HG02852 (cell line): Measurements from ENCODE around the gene LY6G6F.

Experiments used
- ATAC-seq: cut with Tn5 transposase; IDR thresholded peaks from one replicate; pipeline ENCODE4 v1.9.1; 2021; ENCODE audit warnings: mild to moderate bottlenecking, moderate library complexity; ENCODE audit not compliant: unreplicated experiment

The LY6G6F gene

DNA sequence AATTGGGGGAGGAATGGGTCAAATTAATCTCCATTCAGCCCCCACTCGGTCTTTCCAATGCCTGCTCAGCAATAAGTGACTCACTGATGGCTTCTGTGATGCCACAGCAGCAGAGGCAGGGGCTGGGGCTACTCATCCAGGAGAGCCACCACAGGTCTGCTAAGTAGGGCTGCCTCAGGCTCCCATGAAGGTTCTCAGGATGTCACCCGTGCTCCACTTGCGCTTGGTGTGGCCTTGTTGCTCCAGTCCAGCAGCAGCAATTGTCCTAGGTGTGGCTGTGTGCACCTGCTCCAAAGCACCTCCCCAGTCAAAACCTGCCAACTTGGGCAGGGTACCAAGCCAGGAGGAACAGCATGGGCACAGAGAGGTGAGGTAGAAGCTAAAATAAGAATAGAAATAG is 15.5 kb downstream of the LY6G6F start:
- no peak for ATAC-seq

DNA sequence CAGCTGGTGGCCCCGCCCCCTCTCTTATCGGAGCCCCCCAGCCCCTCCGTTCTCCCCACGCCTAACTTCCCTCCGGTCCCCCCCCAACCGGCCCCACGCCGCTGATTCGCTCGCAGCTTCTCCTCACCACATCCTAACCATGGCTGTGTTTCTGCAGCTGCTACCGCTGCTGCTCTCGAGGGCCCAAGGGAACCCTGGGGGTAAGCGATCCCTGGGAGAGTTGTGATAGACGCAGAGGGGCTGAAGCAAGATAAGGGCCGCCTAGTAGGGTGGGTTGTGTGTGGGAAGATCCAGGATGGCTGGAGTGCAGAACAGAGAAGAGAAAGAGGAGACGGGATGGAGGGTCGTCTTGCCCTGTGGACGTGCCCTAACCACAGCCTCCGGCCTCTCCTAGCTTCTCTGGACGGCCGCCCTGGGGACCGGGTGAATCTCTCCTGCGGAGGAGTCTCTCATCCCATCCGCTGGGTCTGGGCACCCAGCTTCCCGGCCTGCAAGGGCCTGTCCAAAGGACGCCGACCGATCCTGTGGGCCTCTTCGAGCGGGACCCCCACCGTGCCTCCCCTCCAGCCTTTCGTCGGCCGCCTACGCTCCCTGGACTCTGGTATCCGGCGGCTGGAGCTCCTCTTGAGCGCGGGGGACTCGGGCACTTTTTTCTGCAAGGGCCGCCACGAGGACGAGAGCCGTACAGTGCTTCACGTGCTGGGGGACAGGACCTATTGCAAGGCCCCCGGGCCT is 16.7 kb downstream of the LY6G6F start, which contains the start of gene MPIG6B:
Gene MPIG6B (plus strand): TSS at position 129 of the 735 bp plus-strand sequence. CDS start 11 bp downstream, at position 140.
- no peak for ATAC-seq

DNA sequence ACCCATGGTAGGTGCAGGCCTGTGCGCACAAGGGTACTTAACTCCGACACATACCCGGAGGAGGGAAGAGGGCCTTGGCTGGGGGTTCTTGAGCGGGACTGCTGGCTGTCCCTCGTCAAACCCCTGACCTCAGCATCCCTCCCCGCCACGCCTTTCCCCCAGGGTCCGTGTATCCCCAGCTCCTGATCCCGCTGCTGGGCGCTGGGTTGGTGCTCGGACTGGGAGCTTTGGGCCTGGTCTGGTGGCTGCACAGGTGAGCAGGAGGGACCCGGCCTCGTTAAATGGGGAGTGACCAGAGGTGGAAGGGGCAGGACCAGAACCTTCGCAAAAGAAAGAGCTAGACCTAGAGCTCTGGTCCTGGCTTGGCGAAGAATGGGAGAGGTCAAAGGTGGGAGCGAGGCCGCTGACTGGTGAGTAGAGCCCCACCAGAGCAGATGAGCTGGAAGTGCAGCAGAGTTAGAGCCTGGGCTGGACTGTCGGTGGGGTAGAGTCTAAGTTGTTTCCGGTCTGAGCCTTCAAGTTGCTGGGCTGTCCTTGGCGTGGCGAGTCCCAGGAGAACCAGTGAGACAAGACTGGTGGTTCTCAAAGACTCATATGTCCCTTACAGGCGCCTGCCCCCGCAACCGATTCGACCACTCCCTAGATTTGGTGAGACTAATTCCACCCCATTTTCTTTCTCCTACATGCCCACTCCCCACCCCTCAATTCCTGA is 17.5 kb downstream of the LY6G6F start:
- ATAC-seq: no peak

DNA sequence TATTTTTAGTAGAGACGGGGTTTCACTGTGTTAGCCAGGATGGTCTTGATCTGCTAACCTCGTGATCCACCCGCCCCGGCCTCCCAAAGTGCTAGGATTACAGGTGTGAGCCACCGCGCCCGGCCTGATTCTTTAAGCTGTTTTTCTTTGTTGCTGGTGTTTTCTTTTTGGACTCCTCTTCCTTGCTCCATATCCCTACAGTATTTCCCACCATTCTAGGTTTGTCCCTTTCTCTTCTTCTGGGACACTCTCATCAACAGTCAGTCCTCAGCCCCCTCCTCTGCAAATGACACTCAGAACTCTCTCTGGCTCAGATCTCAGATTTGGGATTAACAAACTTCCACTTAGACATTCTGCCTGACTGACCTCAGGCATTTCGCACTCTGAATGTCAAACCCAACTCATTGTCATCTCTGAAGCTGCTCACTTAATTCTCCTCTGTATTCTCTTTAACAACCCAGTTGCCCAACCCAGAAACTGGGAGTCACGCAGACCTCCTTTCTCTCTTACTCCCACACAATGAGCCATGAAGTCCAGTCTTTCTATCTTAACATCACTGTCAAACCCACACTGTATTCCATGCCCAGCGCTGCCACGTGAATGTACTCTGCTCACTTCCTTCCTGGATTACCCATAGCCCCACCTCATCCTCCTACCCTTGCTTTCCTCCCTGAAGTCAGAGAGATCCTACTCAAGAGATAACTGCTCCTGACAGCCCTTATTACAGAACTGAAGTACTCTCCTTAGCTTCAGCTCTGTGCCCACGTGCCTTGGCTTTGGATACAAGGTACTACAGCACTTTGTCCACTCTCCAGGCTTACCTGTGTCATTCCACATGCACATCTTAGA is 19.1 kb downstream of the LY6G6F start:
- no peak for ATAC-seq

DNA sequence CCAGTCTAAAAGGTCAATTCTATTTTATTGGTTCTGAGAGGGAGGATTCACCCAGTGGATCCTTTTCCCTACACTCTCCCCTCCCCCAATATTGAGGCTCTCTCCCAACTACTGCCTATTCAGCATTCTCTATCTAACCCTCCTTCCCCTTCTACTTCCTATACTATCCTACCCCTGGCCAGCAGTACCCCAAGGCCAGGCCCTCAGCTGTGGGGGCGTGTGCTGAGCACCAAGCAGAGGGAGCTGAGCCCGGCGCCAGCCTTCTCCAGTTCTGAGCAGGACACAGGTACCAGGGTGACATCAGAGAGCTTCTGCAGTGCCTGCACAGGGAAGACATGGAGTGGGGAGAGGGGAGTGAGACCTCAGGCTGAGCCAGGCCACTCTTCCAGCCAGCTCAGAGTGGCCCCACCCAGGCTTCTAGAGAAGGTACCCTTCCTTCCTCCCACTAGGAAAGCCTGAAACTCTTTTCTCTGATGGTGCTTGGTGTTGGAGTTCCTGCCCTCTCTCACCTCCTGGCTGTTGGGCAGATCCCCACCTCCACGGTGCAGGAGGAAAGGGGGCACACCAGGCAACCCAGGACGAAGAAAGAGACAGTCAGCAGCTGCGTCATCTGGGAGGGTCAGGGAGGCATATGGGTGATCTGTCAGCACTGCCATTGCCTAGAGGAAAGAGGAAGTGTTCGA is 20.5 kb downstream of the LY6G6F start:
- ATAC-seq: peak; percentile 56

DNA sequence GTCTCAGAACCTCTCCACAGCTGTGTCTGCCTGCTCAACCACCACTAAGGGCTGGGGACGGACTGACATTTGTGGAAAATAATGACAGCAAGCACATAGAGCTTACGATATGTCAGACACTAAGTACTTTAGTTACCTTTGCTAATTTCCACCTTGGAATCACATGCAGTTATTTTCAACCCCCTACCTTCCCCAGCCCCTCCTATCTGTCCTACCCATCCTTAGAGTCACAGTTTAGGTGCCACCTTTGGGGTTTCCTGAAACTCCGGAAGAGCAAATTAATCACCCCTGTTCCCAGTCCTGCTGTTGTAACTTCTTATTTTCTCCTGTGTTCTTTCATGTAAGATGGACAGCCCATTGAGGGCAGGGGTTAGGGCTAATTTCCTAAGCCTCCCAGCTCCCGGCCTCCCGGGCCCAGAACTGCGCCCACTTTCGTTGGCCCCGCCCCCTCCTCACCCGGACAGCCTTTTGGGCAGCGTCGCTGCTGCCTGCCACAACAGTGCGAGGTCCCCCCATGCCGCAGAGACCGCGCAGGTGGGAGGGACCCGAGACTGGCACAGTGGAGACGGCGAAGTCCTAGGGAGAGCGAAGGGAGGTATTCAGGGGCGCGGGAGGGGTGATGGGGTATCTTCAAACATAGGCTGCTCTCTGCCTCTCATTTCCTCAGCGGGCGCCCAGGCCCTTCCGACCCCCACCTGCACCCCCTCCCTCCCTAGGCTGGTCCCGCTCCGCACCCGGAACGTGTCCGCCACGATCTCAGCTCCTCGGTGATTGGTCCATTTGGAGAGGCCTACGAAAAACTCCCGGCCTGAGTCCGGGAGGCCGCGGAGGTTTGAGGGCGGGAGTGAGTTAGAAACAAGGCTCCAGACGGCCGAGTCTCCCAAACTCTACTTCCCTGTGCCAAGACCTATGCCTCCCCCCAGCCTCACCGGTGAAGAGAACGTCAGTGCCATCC is 21.3 kb downstream of the LY6G6F start:
- no peak for ATAC-seq

DNA sequence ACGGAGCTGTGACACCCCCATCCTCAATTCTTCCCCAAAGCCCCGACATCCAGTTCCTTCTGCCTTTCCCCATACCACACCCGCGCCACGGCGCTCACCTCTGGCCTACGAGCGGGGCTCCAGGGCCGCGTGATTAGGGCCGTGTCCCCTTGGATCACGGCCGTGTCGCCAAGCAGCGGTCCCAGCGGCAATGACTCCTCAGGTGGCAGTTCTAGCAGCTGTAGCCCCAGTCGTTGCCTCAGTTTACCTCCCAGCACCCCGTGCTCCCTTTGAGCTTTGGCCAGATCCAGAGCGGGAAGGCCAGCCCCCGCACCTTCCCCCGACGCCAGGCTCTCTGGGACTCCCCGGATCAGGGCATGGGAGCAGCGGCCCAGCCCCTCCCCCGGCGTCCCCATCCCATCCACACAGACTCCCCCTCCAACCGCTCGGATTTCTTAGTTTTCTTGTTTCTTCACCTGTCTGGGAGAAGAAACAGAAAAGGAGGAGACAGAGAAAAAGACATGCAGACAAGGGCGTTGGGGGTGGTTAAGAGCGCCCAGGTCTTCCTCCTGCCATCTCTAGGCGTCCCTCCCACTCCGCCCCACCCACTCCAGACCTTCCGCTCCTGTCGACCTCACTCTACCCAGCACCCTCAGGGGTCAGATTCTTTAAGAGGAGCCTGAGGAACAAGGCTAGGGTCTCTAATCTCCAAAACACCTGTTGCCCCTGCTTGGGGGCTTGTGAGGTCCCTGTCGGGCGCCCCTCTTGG is 22.3 kb downstream of the LY6G6F start, which contains the start of gene DDAH2:
Gene DDAH2 (minus strand): TSS at position 533 of the 748 bp plus-strand sequence. CDS start 138 bp downstream, at position 395.
- no peak for ATAC-seq

DNA sequence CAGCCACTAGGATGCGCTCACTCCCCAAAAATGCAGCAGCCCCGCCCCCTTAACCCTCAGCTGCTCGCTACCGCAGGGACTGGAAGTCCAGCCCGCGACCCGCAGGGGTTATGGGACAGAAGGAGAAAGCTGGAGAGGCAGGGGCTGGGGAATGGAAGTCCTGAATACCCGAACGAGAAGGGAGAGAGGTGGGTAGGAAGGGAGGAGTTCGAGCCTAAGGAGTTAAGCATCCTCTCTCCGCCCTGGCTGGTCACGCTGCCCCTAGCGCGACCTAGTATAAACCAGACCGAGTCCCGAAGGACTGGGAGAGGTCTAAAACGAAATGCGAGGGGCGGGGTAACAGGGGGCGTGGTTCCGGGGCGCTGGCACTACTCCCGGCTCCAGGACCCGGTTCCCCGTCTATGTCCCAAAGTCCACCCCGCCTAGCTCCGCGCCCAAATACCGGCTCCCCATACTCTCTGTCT is 22.9 kb downstream of the LY6G6F start:
- peak; percentile 53 for ATAC-seq

DNA sequence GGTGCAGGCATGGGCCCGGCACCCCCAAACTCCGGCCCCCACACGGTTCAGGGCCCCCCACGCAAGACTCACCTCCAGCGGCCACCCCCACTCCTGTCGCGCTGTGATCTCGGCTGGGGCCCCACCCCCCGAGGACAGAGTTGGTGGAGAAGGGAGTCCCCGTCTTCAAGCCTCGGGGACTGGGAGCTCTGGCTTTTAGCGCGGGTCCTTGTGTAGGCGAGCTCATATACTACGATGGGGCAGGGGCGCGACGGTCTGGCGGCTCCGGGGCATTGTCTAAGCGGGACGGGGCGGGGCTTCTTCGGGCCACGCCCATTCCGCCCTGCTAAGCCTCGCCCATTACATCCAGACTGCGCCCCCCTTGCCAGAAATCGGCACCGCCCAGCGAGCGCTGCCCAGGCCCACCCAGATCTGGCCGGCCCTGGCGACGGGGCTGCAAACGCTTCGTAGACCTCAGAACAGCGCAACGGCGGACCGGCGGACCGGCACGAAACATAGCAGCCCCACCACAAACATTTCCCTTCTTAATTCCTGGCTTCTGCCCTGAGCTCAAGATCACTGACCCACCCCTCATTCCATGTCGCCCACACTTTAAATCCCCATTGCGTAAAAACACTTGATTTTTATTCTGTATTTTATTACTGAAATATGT is 23.4 kb downstream of the LY6G6F start:
- ATAC-seq: peak; percentile 32

DNA sequence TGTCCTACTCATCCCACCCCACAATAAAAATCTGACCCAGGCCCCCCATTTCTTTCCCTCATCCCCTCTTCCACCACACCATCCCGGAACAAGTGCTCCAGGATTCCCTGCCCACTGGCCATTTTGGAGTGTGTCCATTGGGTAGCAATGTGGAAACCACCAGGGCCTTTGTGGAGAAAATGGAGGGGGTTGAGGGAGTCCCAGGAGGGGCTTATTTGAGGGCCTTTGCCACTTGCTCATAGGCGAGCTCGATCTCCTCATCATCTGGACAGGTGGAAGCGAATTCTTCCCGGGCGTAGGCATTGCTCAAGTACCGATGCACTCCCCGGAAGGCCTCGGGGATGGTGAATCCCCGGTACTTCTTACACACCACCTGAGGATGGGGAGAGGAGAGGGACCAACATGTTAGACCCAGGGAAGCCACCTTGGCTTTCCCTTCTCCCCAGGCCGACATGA is 24.0 kb downstream of the LY6G6F start:
- no peak for ATAC-seq

DNA sequence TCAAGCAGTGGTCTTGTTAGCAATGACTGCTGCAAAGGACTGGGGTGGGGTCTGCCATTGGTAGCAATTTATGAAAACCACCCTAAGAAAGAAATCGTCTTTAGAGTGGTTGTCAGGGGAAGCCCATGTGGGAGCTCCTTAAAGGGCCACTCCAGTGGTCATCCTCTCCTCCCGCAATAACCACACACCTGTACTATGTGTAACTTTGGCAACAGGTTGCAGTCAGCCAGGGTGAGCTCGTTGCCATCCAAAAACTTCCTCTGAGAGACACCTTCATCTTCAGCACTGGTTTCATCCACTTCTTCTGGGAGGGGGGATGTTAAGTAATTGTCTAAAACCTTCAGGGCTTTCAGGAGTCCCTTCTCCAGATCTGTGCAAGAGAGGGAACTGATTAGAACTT is 25.4 kb downstream of the LY6G6F start:
- no peak for ATAC-seq

DNA sequence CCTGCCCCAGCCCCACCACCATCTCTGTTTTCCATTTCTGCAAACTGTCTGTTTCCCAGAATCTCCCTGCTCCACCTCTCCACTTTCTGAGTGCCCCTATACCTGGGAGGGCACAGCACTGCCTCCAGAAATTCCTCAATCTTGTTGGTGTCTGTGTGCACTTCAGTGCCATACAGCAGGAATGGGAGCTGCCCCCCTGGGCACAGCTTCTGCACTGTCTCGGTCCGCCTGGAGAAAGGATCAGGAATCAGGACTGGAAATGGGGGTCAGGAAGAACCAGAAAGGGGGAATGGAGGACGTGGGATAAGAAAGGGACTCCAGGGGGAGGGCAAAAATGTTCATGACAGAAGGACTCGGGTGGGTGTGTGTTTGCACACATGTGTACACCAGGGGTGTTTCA is 27.1 kb downstream of the LY6G6F start:
- no peak for ATAC-seq

DNA sequence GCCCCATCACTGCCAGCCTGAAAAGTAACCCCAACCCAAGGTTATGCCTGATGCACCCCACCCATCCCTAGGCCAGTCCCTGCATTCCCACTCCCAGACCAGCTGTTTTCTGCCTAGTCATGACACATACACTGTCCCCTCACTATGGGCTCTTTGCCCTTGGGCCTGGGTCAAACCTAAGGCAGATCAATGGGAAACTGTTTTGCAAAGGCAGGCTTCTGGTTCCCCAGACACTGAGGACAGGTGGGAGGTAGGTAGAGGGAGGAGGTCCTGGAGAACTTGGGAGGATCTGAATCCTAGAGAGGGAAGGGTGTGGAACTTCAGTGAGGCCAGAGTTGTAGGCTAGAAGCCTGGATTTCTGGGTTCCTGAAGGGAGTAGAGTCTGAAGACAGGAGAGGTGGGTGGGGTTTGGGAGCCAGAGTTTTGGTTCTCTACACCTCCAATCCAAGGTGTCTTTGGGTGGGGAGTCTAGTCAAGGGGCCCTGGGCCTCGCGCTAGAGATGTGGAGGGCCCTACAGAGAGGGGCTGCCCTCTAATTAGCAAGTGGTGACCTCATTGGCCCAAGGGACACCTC is 27.7 kb downstream of the LY6G6F start:
- no peak for ATAC-seq

DNA sequence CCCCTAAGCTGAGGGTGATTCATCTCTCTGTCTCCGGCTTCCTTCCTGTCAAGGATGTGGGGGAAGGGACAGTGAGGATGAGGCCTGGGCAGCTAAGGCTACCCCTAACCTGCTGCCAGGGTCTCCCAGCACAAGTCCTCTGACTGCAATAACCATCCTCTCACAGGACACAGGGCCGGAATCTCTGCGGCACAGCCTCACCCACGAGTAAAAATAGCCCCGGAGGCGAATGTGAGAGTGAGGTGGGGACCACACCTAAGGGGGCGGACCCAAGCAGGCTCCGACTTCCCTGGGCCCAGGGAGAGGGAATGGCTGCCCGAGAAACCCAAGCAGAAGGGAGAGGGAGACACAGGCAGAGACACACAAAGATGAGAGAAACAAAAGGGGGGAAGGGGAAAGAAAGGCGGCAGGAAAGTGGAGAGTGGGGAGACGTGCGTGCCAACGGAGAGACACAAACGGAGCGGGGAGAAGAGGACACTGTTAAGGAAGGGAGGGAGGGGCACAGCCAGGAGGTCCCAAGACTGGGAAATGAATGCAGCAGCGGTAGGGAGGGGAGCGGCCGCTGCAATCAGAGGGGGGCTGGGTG is 28.2 kb downstream of the LY6G6F start:
- ATAC-seq: no peak

DNA sequence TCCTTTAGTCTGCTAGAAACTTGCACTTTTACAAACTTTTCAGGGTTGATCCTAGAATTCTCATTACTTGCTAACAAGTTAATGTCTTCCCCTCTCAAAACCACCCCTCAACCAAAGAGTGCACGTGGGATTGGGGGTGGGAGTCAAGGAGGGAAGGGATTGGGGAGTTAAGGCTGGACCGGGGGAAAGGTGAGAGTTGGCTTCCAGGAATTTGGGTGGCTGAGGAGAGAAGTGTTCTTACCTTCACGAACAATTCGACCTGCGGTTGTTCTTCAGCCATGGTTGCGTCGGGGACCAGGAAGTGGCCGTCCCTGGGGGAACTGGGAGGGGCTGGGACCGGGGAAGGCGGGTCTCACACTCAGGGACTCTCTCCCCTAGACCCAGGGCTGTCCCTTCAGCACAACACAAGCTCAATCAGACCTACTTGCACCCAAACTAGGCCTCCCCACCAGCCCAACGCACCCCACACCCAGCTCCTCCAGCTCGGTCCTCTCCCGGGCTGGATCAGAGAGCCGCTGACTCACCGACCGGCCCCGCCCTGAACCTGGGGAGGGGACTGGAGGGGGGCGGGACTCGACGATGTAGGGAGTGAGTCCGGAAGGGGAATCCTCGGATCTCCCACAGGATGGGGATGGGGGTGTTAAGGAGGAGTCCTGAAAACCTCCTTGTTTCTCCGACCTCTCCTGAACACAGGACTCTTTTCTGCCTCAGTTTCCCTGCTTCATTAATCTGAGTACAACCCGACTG is 29.5 kb downstream of the LY6G6F start, which contains the start of gene CLIC1:
Gene CLIC1 (minus strand): TSS at position 510 of the 747 bp plus-strand sequence. CDS start 230 bp downstream, at position 280.
- ATAC-seq: no peak

DNA sequence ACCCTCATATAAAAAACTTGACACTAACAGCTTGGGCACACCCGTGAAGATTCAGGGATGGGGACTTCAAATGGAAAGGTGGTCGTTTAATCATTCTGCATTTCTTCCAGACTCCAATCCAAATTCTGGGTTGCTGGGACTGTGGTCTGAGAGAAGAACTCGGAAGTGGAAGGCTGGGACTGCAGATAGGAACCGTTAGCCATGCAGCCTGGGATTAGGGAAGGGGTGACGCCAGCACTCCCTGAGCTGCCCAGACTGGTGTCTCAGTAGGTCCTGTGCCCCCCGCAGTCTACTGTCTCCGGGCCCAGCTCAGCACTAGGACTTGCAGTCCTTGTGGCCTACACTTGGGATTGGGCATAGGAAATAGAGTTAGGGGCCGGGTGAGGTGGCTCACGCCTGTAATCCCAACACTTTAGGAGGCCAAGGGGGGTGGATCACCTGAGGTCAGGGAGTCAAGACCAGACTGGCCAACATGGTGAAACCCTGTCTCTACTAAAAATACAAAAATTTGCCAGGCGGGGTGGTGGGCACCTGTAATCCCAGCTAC is 30.2 kb downstream of the LY6G6F start:
- ATAC-seq: no peak
